Activated CD4-positive, alpha-beta T cell treated with anti-CD3 and anti-CD28 coated beads, Interleukin-2, amount 50 U/mL, for 1 hour (primary cell): ENCODE results near the gene PAM.

Experiments used
- DNase-seq: peaks from one replicate; pipeline ENCODE4 v3.0.0-alpha.2; 2020

PAM gene

GRCh38 chr5:102863764-102864560 lies 108.9 kb downstream of the PAM start:
- DNase-seq, result no peak

DNA sequence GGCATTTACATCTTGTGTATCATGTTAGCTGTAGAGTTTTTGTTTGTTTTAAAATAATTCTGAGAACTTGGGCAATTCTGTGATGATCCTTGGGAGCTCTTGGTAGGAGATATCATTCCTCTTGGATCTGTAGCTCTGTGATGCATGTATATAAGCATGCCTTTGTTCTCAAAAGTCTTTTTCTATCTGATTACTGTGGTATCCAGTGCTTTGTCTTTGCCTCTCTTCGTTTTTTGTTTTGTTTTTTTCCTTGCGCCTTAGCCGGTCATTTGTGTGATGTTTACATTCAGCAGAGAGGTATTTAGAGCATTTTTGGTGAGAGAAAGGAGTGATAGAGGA lies 110.0 kb downstream of the PAM start:
- DNase-seq, result no peak

DNA sequence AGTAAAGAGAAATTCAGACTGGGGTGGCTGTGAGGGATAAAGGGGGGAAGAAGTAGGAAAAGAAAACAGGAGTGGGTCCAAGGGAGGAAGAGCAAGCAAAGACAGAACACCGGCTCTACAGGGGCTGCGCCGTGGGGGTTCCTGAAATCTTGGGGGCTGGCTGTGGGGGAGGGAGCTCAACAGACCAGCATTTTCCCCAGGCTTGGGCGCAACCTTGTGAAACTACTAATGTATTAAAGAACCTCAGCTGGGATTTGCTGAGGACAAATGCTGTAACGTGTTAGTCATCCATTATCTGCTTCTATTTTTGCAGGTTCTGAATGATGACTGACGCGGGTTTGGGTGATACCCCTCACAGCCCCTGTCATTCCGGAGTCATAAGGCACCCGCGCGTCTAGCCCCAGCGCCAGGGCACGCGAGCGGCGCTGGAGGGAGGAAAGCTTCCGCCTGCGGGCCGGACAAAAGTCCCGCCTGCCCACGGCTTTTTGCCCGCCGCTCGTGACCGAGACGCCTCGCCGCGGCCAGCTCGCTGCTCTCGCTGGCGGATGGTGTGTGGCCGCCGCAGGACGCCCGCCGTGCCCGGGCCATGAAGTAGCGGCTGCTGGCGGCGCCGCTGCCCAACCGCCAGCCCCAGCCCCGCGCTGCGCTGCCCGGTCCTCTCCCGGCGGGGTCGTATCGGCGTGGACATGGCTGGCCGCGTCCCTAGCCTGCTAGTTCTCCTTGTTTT lies 110.6 kb downstream of the PAM start:
- DNase-seq, result peak; percentile 1

DNA sequence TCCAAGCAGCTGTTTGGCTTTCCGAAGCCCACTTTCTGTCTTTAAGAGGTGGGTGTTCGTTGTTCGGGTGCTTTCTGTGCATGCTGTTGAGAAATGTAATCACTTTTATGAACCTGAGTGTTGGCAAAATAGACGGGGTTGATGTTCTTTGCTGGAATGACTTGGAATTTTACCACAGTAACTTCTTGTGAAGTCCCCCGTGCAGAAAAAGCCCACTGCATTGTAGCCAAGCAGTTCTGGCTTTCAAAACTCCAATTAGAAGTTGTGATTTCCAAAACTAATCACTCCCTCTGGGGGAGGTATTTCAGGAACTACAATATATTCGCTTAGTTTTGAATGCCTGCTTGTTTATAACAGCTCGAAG lies 111.1 kb downstream of the PAM start:
- DNase-seq, result no peak

DNA sequence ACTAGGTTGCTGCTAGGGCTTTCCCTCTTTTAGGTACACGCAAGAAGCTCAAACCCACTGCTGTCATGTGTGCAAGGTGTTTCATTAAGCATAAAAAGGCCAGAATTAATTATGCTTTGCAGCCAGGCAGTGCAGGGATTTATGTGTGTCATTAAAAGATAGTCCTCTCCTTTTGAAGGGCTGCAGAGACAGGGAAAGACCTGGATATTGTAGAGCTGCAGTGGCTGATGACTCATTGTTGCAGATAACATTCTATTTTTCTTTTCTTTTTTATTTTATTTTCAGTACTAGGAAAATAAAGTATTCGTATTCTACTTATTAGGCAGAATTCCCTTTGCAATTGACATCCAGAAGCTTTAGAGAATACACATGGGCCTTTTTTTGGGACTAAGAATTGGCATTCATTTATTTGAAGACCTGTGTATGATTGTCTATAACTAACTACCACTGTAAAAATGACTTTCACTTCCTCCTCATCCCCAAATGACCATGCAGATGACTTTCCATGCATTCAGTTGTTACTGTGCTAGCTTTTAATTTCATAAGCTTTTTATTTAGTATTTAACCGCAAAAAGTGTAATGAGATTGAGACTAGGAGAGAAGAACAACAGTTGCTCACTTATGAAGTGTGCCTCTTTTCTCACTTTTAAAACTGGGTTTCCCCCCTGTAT lies 113.0 kb downstream of the PAM start:
- no peak for DNase-seq

DNA sequence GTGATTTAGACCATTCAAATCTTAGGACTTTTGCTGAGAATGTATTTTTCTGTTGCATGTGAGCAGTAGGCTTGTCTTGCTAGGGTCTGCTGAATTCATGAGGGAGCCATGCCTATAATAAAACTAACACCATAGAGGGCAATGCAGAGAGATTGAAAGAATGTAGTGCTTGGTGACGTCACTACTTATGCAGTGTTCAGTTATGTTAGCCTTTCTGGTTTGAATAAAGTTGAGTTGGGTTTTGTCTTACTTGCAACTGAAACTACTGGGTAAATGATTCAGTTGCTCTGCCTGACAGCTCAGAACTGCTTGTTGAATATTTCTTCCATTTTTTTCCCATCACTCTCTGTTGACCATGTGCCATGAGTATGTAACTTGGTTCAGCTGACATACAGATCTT lies 114.1 kb downstream of the PAM start:
- no peak for DNase-seq

GRCh38 chr5:102873379-102873932 lies 118.4 kb downstream of the PAM start:
- no peak for DNase-seq

DNA sequence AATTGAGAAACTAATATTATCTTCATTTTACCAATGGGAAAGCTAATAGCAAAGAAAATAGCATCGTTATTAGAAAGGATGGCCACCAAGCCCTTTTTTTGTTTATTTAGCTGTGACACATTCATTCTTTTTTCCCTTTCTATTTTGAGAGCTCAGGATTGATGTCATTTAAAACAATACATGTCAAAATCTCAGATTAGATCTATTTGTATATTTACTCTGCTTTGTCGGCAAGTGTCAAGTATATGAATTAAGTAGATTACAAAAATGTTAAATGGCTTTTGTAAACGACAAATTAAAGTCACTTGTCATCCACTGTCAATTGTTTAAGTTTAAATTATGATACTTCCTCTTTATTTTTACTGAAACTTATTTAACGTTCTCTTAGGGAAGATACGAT lies 118.9 kb downstream of the PAM start:
- no peak for DNase-seq

DNA sequence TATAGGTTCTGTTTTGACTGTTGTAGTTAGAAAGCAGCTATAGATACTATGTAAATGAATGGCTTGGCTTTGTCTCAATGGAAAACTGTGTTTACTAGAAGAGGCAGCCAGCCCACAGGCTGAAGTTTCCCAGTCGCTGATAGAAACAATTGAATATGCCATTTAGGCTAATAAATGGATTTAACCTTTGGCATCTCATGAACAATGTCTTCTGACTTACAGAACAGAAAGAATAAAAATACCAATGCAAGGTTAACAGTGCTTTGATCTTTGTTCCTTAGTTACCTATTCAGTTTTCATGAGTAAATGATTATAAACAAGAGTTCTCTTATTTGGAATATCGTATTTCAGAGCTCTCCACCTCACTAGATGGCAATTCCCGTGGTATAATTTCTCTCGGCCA lies 120.6 kb downstream of the PAM start:
- DNase-seq, result no peak

- no peak for DNase-seq
Measured at GRCh38 chr5:102876610-102877009, 121.5 kb downstream of the PAM start.

DNA sequence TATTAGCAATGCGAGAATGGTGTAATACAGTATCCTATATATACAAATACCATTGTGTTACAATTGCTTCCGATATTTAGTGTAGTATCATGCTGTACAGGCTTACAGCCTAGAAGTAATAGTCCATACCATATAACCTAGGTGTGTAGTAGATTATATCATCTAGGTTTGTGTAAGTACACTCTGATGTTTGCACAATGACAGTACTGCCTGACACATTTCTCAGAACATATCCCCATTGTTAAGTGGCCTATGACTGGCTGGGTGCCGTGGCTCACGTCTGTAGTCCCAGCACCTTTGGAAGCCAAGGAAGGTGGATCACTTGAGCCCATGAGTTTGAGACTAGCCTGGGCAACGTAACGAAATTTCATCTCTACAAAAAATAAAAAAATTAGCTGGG lies 124.6 kb downstream of the PAM start:
- DNase-seq, result no peak

GRCh38 chr5:102886586-102886985 lies 131.5 kb downstream of the PAM start:
- no peak for DNase-seq

- DNase-seq, result no peak
Measured at GRCh38 chr5:102888483-102888882, 133.4 kb downstream of the PAM start.

GRCh38 chr5:102889033-102889432 lies 133.9 kb downstream of the PAM start:
- DNase-seq, result no peak

DNA sequence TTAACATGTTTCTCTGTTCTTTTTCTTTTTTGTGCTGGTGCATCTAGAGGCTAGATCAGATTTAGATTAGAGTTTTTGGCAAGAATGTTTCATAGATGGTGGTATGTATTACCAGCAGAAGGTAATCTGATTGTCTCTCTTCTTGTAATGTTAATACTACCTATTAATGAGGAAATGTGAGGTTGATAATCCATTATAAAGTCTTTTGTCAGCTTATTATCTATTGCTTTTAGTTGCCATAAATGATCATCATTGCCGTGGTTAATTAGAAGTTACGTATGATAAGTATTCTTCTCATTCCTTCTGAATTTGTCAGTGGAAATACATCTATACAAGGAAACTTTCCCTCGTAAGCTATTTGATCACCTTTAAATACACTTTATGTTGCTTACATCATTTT lies 135.0 kb downstream of the PAM start:
- no peak for DNase-seq

- no peak for DNase-seq
Measured at GRCh38 chr5:102891175-102891574, 136.1 kb downstream of the PAM start.

GRCh38 chr5:102893942-102894341 lies 138.8 kb downstream of the PAM start:
- no peak for DNase-seq

GRCh38 chr5:102895234-102895633 lies 140.1 kb downstream of the PAM start:
- DNase-seq, result no peak

GRCh38 chr5:102895976-102896375 lies 140.9 kb downstream of the PAM start:
- DNase-seq, result no peak

- DNase-seq, result no peak
Measured at GRCh38 chr5:102901424-102902134, 146.5 kb downstream of the PAM start.

DNA sequence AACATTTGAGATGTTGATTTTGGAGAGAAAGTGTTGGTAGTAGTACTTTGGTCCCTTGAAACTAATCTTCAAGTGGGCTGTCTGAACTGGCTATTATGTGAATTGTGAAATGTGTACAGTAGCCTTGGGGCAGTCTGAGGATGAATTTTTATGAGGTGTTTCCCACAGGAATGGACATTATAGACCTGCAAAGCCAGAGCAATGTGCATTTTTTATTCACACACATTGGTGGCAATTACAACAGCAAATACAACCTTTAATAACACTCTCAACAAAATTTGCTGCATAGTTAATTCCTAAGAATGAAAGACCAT lies 147.0 kb downstream of the PAM start:
- no peak for DNase-seq

- no peak for DNase-seq
Measured at GRCh38 chr5:102902647-102903046, 147.5 kb downstream of the PAM start.

GRCh38 chr5:102903074-102903871 lies 148.2 kb downstream of the PAM start:
- no peak for DNase-seq
